ENCODE measurements around the gene TENM3.

The TENM3 gene

DNA sequence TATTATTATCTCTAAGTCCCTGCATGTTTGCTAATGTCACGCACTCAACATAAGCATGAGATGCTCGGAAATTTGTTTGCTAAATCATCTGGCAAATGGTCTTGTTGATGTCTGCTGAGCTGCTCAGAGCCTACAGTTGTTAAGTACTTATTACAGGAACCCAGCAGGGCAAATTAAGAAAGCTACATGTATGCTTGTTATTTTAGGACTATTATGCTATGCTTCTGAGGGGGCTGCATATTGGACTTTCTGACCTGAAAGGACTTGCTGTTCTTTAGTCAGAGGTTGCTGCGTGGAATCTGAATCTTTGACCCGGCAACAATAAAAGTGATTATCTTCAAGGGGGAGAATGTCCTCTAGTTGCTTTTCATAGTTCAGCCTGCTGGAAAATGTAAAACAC lies 36.3 kb upstream of the TENM3 start:
- TF ChIP-seq, protein P1, sequence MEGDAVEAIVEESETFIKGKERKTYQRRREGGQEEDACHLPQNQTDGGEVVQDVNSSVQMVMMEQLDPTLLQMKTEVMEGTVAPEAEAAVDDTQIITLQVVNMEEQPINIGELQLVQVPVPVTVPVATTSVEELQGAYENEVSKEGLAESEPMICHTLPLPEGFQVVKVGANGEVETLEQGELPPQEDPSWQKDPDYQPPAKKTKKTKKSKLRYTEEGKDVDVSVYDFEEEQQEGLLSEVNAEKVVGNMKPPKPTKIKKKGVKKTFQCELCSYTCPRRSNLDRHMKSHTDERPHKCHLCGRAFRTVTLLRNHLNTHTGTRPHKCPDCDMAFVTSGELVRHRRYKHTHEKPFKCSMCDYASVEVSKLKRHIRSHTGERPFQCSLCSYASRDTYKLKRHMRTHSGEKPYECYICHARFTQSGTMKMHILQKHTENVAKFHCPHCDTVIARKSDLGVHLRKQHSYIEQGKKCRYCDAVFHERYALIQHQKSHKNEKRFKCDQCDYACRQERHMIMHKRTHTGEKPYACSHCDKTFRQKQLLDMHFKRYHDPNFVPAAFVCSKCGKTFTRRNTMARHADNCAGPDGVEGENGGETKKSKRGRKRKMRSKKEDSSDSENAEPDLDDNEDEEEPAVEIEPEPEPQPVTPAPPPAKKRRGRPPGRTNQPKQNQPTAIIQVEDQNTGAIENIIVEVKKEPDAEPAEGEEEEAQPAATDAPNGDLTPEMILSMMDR (IDR thresholded peaks at IDR 0.05; ENCODE audit: low read depth, low read length) = no peak

DNA sequence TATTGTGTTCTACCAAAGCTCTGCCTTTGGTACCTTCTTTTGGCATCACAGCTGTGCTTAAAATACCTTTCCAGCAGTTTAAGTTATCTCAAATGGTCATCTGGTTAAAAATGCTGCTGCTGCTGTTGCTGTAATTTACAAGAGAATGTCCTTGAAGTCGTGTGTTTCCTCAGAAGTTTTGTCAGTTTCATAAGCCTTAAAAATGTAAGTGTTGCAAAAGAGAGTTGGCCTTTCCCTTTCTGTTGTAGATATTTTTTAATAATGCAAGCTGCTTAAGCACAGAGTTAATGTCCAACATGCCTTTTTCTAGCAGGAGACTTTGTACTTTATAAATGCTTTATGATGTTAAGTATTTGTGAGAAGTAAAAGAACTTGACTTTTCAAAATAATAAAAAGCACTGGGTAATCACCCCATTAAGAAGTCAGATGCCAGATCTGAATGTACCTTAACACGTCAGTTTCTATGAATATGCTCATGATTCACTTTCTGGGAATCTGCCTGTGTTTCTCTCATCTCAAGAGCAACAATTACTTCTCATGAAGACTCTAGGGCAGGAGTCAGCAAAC lies 35.3 kb upstream of the TENM3 start:
- no peak for DNase-seq (ENCODE audit: extremely low read depth, low read depth)
- TF ChIP-seq, protein P1 (IDR thresholded peaks at IDR 0.05; ENCODE audit: low read depth, low read length) = no peak

More for the DNA sequence above, 36.3 kb upstream of the TENM3 start:
- no peak for DNase-seq (ENCODE audit: extremely low read depth, low read depth)

DNA sequence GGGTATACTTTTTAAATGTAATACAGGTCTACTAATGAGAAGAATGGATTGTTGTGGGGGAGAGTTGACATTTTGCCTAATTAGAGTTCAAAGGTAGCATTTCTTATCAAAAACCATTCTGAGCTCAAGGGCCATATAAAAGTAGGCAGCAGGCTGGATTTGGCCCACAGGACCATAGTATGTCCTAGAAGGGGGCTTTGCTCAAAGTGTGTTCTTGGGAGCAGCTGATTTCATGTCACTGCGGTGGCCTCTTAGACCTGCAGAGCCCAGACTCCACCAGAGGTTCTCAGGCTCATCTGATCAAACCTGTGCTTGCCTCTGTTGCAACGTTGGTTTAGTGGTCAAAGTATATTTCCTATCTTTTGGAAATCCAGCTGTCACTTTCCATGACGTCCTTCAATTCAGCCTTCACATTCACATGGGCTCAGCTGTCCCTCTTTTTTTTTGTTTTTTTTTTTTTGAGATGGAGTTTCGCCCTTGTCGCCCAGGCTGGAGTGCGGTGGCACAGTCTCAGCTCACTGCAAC lies 34.6 kb upstream of the TENM3 start:
- DNase-seq (ENCODE audit: extremely low read depth, low read depth) = no peak
- TF ChIP-seq, protein P1 (IDR thresholded peaks at IDR 0.05; ENCODE audit: low read depth, low read length) = no peak

DNA sequence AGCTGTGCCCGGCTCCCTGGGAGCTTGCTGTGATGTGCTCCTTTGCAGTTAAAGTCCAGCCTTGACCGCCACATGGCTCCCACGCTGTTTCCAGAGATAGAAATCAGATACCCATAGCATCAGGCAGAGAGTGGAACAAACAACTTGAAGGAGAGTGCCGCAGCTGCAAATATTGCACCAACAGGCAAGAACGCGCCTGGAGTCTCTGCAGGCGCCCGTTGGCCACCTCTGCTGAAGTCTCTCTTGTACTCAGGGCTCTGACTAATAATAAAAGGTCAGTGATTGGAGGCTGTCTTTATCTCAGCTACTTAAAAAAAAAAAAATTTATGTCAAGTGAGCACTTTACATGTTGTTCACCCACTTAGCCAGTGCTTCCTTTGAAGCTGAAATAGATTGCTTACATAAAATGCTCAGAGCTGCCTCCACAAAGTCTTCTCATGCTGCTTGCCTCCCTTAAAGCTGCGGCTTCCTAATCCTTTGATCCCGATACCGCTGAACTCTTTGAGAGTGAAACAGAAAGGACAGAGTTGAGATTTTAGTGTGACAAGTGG lies 30.9 kb upstream of the TENM3 start:
- TF ChIP-seq, protein P1 (IDR thresholded peaks at IDR 0.05; ENCODE audit: low read depth, low read length) = no peak
- no peak for DNase-seq (ENCODE audit: extremely low read depth, low read depth)

DNA sequence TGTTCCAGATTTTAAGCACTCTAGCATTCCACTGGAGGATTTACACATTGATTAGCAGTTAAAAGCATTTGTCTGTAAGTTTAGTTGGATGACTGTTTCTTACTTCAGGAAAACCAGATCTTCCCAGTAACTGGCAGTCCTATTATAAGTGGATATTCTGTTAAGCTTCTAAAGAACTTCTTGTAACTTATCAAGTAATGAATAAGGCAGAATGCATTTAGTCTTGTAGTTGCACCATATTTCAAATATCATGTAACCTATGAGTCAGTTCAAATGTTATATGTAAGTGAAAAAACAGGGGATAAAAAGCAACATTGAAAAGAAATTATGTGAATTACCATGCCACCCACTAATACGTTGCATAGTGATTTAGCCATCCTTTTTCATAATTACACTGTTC lies 30.2 kb upstream of the TENM3 start:
- TF ChIP-seq, protein P1 (IDR thresholded peaks at IDR 0.05; ENCODE audit: low read depth, low read length) = no peak

DNA sequence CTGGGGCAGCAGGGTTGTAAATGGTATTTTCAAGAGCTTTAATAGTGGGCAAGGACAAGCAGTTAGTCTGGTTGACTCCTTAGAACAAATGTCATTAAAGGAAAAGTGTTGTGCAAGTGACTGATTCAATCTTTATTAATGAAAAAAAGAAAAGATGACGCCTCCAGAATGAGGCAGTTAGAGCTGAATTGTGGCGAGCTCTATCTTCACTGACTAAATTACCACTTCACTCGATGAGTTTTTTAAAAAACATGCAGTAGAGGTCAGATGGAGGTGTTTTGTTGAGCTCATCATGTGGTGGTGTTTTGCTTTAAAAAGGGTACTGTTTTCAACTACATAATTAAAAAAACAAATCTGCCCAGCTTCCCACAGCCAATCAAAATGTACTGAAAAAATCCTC lies 28.1 kb upstream of the TENM3 start:
- TF ChIP-seq, protein P1 (IDR thresholded peaks at IDR 0.05; ENCODE audit: low read depth, low read length) = no peak
- DNase-seq (ENCODE audit: extremely low read depth, low read depth) = no peak

More for the DNA sequence above, 30.2 kb upstream of the TENM3 start:
- no peak for DNase-seq (ENCODE audit: extremely low read depth, low read depth)

DNA sequence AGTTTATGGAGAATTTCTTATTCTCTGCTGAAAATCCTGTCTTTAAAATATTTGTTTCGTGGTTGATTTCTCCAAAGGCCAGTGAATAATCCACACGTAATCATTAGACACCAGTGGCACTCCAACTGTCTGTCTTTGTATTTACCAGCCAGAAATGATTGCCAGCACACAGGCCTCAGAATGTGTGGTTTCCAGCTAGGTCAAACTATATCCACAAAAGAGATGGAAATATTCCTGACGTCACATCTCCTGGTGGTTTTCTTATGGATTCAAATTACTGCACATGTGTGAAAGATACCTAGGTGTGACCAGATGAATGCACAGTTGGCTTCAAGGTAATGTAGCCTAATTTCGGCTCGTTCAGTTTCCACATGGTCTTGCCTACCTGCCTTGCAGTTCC lies 27.2 kb upstream of the TENM3 start:
- TF ChIP-seq, protein P1 (IDR thresholded peaks at IDR 0.05; ENCODE audit: low read depth, low read length) = no peak
- DNase-seq (ENCODE audit: extremely low read depth, low read depth) = no peak
